T-helper 1 cell treated with Interleukin-12 subunit alpha and Interleukin-12 subunit beta and Interleukin-4 antibody, amounts not matched to agents 30 ng/mL and 1 ng/mL, for 36 hours (primary cell): ENCODE measurements around the gene MICAL2. TPM values are rescaled to one million over a fixed set of nuclear protein-coding genes. Genes with fewer than 3 reads are reported as not detected.

Source experiments
- intact Hi-C: fragments of 100-400 bp; cut with micrococcal nuclease; formaldehyde crosslinking; loops from one replicate; pipeline ENCODE4 v1.15.1; 2024
- total RNA-seq: library from RNA; stranded (reverse); gene quantifications from 2 replicates; pipeline ENCODE4 v1.2.3, GENCODE V29; 2022

The MICAL2 gene
- total RNA-seq, 1 donor from 2014 or later, result 149 TPM

DNA sequence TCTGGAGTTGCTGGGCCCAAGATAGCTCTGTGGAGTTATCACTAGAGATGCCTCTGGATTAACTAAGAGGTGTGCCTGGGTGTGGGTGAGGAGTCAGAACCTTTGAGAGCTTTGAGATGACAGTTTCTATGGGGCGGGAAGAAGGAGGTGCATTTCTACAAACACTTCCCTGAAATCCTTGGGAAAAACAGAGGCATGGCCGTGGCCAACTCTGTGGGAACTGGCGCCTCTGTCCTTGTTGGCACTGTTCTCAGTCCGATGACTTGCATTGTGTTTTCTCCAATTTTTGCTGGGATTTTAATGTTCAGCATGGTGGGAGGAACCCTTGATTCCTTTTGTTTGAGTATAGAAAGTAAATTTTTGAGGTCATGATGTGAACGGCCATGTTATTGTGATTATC lies 151.2 kb downstream of the MICAL2 start:
- intact Hi-C loops, result no loop called here

DNA sequence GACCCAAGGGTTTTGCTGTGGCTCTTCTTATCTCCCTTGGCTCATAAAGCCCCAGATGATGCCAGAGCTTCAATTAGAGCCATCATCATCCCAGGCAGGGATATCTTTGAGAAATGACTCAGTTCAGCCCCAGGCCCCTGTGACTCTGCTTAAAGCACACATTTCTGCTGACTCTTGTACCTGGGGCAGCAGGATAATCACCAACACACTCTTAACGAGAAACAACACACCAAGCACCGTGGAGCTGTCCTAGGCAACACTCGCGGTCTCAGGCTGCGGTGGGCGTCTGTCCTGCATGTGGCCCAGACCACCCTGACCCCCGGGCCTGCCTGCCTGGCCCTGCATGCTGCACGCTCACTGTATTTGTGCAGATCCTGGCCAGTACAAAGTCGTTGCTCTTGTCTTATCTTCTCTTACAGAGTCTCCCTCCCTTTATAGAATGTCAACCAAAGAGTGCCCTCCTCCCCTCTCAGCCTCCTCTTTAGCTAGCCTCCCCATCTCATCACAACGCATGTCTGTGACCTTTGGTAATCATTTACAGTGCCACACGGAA lies 152.8 kb downstream of the MICAL2 start:
- intact Hi-C loops, result no loop called here

DNA sequence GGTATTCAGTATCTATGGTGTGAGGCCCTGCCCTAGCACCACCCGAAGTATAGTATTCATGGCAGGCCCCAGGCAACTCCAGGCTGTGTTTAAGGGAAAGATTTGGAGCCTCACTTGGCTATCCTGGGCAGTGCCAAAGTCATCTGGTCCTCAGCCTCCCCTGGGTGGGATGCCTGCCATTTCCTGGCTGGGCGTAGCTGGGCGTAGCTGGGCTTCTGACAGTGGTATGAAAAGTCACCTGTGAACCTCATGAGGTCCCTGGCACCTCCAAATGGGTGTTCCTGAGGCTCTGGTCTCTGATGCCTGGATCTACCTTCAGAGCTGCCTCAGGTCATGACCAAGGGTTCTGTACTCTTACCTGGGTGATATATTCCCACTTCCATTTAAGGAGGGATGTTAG lies 154.0 kb downstream of the MICAL2 start:
- intact Hi-C loops, result no loop called here

DNA sequence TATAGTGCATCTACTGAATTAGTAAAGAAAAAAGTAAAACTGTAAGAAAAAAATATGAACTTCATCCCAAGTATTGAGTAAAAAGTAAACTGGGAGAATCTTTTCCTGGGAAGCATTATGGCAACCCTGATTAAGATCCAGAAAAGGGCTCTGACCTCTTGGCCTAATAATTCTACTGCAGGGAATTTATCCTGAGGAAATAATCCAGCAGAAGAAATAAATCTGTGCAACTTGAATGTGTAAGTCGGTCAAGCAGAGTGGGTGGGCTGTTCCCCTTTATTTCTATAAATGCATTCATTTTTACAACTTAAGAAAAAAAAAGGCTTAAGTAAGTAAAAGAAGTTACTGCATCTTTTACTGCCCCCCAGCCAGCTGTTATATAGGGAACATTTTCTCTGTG lies 155.7 kb downstream of the MICAL2 start:
- intact Hi-C loops, result no loop called here

DNA sequence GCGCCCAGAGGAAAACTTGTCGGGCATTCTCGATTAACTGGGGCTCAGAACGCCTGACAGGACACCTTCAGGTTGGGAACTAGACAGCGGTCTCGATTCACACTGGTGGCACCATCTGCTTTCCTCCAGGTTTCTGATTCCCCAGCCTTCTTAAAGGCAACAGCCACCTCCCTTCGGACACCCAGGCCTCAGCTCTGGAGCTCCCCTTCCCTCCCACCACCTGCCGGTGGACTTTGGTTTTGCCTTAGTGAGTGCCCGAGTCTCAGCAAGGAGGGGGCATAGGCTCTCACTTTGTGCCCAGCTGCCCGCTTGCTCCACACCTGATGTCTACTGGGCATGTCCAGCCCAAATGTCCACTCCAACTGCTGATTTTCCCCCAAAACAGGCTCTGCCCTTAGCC lies 156.6 kb downstream of the MICAL2 start:
- intact Hi-C loops, result no loop called here

DNA sequence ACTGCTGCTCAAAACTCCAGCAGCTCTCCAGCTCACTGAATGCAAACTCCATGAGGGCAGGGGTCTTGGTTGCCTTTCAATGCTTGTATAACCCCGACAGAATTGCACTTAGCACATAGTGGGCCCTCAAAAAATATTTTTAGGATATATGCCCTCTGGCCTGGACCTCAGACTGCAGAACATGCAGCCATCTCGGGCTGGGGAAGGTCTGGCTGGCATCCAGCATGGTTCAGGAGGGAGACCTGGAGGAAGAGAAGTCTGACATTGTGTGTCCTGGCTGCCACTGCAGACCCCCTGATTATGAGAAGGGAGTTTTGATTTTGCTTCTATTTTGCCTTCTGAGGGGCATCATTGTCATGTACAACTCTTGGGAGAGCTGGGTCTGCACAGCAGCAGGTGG lies 157.5 kb downstream of the MICAL2 start:
- intact Hi-C loops, result no loop called here

DNA sequence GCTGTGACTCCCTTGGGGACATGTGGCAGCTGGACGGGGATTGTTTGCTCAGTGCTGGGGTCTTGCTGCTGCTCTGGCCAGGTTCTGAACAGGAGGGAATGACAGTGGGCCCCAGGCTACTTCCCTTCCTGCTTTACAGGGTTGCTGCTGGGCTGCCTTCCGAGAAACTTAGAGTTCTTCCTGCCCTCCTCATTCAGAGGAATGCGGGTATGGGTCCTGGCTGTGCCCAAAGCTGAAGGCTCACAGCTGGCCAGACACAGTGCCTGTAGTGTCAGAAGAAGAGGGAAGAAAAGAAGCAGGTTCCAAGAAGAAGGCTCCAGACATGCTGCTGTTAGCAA lies 158.7 kb downstream of the MICAL2 start:
- intact Hi-C loops, result no loop called here

DNA sequence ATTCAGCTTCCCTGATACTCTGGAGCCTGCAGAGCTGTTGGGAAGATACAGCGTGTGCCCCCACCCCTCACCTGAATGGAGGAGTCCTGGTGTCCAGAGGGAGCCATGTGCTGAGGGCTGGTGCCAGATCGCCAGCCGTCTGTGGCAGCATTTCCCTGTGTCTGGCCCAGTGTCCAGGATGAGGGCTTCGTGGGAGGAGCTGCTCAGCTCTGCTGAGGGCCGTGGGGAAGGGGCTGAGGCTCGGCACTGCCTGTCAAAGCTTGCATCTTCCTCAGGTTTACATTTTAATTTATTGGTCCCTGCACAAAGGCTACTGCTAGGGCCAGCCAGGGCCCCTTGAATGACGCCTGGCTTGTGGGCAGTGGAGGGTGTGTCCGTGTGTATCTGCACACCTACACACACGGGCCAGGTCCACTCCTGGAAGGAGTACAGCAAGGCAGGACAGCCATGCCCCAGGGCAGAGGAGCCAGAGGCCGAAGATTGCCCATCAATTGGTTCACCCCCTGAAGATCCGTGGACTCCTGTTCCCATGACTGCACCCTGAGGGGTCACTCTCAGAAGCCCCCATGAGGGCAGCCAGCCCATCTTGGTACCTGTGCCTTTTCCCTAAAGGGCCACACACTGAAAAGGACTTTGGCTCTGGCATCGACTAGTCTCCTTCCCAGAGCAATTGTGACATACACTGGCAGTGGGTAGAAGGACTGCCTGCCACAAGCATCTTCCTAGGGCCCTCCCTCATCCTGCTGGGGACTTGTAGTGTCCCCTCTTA lies 159.2 kb downstream of the MICAL2 start:
- intact Hi-C loops, result no loop called here

DNA sequence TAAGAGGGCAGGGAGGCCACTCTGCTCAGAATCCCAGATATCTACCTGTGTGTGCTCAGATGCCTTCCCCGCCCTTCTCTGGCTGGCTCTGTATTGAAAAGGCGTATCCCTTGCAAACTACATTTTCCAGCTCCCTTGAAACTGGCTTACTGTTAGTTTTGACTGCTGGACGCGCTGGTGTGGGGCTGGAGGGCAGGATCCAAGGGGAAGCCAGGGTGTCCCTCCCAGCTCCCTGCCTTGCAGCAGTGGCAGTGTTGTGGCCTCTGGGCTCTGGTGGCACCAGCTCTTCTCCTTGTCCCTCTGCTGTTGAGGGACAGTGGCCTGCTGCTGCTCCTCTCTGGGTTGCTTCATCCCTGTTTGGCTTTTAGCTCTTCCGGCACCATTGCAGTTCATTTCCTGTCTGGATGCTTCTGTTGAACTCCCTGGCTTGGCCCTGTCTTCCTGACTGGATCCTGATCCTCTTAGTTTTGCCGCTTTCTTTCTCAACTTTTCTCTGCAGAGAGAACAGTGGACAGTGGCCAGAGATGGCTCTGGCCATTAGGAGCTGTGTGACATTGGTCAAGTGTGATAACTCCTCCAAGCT lies 159.9 kb downstream of the MICAL2 start:
- intact Hi-C loops, result no loop called here

DNA sequence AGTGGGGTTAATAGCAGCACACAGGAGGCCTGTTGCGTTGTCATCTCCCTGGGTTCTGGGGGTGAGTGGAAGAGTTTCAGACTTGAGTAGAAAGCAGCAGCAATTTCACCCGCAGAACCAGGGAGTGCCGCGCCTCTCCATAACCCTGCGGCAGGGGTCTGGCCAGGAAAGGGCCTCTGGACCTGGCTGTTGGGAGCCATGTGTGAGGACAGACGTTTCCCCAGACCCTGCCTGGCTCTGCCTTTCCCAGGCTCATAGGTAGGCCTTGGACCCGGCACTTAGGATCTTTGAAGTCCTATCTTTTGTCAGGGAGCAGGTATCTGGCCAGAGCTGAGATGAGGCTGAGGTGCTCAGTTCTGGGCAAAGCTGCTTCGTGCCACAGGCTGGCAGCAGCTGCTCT lies 160.4 kb downstream of the MICAL2 start:
- intact Hi-C loops, result no loop called here

DNA sequence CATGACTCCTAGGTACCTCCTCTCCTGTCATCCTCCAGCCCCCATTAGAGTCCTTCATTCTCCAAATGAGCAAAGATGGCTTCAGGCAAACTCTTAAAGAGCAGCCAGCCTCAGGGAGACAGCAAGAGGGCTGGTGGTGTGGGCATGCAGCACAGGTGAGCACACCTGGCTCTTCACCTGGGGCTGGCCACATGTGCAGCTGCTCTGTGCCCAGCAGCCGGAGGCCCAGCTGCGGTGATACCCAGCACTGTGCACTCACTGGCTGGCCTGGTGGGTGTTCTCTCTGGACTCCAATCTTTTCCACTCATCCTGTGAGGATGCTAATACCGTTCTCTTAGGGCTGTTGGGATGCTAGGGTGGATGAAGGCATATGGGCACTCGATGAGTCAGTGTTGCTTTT lies 160.9 kb downstream of the MICAL2 start:
- intact Hi-C loops, result no loop called here

DNA sequence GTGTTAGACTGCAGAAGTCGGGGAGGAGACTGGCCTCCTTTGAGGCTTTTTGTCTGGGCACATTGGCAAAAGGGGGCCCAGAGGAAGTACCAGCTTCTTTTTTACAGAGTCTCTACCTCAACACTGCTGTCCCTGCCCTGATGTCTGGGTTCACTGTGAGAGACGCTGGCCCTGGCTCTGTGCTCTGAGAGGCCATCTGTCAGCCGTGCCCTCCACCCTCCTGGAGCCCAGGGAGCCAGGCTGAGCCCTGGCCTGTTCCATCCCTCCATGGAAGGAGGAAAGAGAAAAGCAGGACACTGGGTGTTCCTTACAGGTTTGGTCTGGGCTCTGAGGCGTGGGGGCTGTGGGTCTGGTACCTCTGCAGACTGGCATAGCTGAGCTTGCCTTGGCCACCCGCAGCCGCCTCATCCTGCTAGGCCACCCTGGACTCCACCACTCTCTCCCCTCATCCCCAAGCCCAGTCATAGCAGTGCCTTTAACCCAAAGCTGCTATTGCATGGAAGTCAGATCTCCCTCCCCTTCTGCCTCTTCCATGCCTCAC lies 161.5 kb downstream of the MICAL2 start:
- intact Hi-C loops, result no loop called here

DNA sequence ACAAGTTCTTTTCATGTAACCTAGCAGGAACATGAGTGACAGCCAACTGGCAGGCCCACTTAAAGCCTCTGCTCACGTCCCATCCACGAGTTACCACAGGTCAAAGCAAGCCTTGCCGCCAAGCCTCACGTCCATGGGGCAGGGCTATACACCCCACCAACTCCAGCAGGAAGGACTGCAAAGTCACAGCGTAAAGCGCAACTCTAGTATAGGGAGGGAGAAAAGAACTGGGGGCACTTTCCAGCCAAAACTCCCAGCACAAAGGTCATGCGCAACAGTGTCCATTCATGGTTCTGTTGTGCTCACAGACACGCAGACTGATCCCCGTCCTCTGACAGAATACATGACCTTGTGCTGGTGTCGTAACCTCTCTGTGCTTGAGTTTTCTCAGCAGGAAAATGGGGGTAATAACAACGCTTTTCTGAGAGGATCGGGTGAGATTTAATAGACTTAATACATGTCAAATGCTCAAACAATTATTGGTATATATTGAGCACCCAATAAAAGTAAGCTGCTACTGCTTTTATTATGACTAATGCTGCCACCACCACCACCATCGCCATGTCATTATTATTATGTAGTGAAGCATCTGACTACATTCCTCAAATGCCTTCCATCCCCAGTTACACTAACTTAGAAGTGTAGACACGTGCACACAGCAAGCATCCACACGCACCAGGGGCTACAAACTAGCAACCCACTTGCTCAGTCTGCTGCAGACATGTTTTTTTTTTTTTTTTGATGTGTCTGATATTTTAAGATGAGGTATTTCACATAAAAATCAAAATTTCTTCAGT lies 162.6 kb downstream of the MICAL2 start:
- intact Hi-C loops, result no loop called here

DNA sequence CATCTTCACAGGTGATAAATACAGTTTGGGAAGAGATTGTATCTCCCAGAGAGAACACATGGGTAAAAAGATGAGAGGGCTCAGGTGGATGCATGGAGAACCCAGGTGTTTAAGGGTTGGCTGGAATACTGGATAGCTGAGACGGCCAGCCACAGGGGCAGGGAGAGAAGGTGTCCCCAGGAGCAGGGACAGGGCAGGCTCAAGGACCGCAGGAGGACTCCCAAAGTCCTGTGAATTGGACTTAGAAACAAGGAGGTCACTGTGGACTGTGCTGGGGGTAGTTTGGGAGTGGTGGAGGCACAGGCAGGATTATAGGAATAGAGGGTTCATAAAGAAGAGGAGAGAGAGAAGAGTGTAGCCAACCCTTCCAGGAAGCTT lies 163.2 kb downstream of the MICAL2 start:
- intact Hi-C loops, result no loop called here

DNA sequence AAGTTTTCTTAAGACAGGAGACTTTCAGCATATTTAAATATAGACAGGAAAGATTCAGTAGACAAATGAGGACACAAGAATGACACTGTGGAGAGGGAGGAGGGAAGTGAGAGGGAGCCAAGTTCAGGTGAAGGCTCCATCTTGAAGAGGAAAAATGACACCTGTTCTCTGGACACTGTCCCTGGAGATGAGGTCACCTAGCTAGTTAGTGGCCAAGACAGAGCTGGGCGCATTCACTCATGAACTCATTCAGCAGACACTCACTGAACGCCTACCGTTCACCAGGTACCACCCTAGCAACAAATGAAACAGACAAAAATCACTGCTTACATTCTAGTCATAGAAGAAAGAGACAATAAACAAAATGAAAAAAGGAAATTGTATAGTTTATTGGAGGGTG lies 163.7 kb downstream of the MICAL2 start:
- intact Hi-C loops, result no loop called here

DNA sequence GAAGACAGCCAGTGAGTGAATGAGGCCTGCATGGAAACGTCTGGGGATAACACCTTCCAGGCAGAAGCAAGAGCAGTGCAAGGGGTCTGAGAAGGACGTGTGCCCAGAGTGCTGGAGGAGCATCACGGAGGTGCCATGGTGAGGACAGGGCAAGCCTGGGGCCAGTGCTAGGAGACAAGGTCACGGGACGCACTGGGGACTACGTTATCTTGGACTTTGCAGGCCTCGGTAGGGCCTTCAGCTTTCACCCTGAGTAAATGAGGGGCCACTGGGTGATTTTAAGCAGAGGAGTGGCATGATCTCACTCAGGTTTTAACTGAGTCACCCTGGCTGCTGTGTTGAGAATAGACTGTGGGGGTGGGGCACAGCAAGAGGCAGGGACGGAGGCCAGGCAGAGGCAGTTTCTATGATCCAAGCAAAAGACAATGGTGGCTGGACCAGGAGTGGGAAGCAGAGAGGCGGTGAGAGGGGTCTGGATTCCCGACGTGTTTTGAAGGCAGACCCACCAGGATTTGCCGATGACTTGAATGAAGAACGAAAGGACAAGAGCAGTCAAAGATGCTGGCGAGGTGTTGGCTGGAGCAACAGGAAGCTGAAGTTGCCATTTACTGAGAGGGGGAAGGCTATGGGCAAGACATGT lies 164.3 kb downstream of the MICAL2 start:
- intact Hi-C loops, result no loop called here

DNA sequence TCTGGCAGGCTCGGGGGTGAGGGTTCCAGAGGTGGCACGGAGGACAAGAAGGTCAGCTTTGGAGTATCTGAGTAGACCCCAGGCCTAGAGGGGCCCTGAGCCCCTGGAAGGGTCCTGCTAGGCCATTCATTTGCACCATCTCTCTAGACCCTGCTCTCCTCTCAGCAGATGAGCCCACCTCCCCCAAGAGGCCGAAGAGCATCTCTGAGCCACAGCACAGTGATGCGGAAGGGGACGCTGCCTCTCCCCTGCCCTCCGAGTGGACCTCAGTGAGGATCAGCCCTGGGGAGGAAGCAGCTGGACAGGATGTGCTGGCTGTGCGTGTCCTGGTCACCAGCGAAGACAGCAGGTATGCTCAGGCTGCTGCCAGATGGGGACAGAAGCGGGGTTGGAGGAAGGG lies 165.4 kb downstream of the MICAL2 start:
- intact Hi-C loops, result no loop called here

DNA sequence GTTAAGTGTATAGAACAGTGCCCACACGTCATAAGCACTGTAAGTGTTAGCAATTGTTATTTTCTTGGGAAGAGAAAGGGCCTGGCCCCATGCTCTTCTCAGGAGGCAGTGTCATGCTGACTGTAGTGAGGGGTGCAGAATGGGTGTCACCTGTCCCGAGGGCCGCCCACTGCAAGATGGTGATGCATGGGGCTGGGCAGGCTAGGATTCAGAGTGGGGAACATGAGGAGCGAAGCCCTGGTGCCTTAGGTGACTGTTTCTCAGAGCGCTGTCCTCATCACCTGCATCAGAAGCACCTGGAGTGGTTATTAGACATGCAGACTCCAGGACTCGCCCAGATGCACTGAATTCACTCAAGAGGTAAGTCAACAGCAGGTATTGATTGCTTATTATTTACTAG lies 166.0 kb downstream of the MICAL2 start:
- intact Hi-C loops, result no loop called here

DNA sequence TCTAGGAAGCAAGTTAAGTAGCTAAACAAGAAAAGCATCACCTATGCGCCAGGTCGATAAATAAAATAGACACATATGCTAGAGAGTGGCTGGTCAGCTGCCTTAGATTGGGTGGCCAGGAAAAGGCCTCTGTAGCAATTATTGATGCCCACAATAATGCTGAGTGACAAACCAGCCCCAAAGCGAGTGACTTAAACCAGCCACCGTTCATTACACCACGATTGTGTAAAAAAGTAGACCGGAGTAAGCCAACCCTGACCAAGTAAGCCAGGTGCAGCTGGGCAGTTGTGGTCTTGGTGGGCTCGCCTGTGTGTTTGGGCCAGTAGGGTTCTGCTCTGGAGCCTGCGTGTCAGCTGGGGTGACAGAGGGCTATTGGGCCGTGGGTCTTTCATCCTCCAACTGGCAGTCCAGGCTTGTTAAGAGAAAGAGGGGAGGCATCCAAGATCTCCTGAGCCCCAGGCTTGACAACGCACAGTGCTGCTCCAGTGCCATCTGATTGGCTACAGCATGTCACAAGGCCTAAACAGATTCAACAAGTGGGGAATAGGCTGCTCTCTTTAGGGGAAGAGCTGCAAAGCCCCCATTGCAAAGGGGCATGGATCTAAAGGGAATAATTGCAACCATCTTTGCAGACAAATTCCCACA lies 166.6 kb downstream of the MICAL2 start:
- intact Hi-C loops, result no loop called here

DNA sequence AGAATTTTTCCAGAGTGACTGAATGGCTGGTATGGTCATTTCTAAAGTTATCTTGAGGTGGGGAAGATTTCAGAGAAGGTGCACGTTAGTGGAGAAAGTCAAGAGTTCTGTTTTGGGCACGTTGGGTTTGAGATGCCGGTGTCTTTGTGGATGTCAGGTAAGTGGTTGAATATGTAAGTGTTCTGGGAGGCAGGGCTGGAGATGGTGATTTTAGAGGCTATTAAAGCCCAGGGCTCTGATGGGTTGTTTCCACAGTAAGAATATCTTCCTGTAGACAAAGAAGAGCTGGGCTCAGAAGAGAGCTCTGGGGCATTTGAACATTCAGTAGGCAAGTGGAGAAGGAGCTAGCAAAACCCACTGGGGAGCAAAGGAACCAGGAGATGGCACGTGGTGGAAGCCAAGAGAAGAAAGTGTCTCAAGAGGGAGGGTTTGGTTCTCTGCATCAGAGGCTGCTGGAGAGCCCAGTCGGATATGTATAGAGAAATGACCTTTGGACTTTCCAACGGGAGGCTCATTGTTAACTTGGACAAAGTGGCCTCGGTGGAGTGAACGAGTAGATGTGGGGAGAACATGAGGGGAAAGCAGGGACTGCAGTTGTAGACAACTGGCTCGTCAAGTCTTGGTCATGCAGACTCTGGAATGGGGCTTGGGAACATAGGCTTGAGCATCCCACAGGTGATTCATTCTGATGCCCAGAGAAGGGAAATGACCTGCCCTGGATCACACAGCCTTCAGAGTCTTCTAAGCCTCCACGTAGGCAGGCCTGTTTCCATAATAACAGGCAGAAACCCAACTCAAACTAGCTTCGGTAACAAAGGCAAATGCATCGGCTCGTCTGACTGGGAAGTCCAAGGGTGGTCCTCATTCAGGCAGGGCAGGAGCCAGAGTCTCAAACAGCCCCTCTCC lies 168.6 kb downstream of the MICAL2 start:
- intact Hi-C loops, result no loop called here
